ENCODE results near the gene COL4A2. TPM values are rescaled to one million over a fixed set of nuclear protein-coding genes. Genes with fewer than 3 reads are reported as not detected.

Gene COL4A2
- total and polyA plus RNA-seq, 9 donors = 59.5 to 171 (median 136) TPM

DNA sequence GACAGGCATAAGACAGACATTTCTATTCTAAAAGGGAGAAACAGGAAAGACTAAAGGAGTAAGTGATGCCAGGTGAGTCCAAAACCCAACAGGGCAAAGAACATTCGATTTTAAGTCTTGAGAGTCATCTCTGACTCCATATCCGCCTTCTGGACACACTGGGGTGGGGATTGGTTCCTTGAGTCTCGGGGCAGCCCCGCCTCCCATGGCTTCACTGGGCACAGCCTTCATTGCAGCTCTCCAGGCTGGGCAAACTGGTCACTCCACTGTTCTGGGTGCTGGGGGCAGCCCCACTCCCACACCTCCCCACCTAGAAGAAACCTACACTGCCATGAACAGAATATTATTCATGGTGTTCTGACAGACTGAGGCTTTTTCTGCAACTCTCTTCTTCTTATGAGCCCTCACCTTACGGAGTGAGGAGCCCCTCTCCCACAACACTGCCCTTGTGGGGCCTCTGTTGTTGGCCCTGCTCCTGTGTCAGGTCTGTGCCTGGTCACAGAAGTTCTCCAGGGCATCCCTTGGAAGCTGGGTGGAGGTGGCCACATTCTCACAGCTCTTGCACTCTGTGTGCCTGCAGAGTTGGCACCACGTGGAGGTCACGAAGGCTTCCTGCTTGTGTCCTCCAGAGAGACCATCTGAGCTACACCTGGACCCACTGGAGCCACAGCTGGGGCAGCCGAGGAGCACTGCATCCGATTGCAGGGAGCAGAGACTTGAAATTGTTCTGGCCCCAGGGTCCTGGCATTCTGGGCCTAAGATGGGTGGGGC lies 95.4 kb downstream of the COL4A2 start:
- no peak for TF ChIP-seq POLR2A (IDR thresholded peaks at IDR 0.05)
- TF ChIP-seq, protein P1, sequence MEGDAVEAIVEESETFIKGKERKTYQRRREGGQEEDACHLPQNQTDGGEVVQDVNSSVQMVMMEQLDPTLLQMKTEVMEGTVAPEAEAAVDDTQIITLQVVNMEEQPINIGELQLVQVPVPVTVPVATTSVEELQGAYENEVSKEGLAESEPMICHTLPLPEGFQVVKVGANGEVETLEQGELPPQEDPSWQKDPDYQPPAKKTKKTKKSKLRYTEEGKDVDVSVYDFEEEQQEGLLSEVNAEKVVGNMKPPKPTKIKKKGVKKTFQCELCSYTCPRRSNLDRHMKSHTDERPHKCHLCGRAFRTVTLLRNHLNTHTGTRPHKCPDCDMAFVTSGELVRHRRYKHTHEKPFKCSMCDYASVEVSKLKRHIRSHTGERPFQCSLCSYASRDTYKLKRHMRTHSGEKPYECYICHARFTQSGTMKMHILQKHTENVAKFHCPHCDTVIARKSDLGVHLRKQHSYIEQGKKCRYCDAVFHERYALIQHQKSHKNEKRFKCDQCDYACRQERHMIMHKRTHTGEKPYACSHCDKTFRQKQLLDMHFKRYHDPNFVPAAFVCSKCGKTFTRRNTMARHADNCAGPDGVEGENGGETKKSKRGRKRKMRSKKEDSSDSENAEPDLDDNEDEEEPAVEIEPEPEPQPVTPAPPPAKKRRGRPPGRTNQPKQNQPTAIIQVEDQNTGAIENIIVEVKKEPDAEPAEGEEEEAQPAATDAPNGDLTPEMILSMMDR (IDR thresholded peaks at IDR 0.05) = no peak
- TF ChIP-seq EP300 (IDR thresholded peaks at IDR 0.05) = no peak
- H3K27me3 ChIP-seq = no peaks in the 10 kb centered on the region
- WGBS, 3 donors = 95 to 96% (median 95%) methylated on average over 9 of the region's 9 CpGs
- intact Hi-C loops (cut with DNase I) = no loop called here
- H3K4me3 ChIP-seq = no peak overlapping the region
- peaks cover 11% of the 10 kb centered on the region for H3K4me1 ChIP-seq (ENCODE audit: insufficient read depth)
- H3K36me3 ChIP-seq = no peaks in the 10 kb centered on the region
- no peak for DNase-seq
- no peak overlapping the region for H3K27ac ChIP-seq
- no peaks in the 10 kb centered on the region for H3K9me3 ChIP-seq

DNA sequence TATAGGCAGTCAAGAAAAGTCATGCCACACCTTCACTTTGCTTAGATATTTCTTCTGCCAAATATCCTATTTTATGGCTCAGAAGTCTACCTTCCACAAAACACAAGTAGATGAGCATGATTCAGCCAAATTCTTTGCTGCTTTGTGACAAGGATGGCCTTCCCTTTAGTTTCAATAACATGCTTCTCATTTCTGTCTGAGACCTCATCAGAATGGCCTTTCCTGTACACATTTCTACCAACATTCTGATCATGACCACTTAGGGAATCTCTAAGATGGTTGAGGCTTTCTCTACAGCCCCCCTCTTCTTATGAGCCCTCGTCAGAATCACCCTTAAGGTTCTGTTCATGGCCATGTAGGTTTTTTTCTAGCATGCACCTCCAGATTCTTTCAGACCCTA lies 96.2 kb downstream of the COL4A2 start:
- Histone ChIP-seq H3K4me3 (no peak overlapping the region), H3K27ac (no peak overlapping the region), H3K9me3 (no peaks in the 10 kb centered on the region), H3K36me3 (no peaks in the 10 kb centered on the region), H3K27me3 (no peaks in the 10 kb centered on the region), H3K4me1 (ENCODE audit: insufficient read depth) (peaks cover 10% of the 10 kb centered on the region)
- 84 to 98% (median 97%) methylated on average over 1 of the region's 1 CpG for WGBS, 3 donors
- no peak for DNase-seq
- no peak for TF ChIP-seq EP300 (IDR thresholded peaks at IDR 0.05)
- intact Hi-C loops (cut with DNase I) = no loop called here

DNA sequence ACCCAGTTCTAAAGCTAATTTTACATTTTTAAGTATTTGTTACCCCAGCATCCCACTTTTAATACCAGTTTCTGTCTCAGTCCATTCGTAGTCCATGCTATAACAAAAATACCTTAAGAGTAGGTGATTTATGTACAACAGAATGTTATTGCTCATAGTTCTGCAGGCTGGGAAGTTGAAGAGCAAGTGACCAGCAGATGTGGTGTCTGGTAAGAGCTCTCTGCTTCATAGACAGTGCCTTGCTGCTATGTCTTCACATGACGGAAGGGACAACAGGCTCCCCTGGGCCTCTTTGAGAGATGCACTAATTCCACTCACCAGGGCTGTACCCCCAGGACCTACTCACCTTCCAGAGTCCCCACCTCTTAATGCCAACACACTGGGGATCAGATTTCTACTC lies 96.6 kb downstream of the COL4A2 start:
- WGBS, 3 donors = 46 to 73% (median 51%) methylated on average over 2 of the region's 2 CpGs
- no peaks in the 10 kb centered on the region for H3K36me3 ChIP-seq
- TF ChIP-seq POLR2A (IDR thresholded peaks at IDR 0.05) = no peak
- TF ChIP-seq, protein P1 (IDR thresholded peaks at IDR 0.05) = no peak
- no peak for TF ChIP-seq EP300 (IDR thresholded peaks at IDR 0.05)
- H3K4me1 ChIP-seq (ENCODE audit: insufficient read depth) = peaks cover 7% of the 10 kb centered on the region
- H3K27me3 ChIP-seq = no peaks in the 10 kb centered on the region
- intact Hi-C loops (cut with DNase I) = no loop called here
- no peaks in the 10 kb centered on the region for H3K9me3 ChIP-seq
- DNase-seq = no peak
- H3K27ac ChIP-seq = no peak overlapping the region
- no peak overlapping the region for H3K4me3 ChIP-seq

DNA sequence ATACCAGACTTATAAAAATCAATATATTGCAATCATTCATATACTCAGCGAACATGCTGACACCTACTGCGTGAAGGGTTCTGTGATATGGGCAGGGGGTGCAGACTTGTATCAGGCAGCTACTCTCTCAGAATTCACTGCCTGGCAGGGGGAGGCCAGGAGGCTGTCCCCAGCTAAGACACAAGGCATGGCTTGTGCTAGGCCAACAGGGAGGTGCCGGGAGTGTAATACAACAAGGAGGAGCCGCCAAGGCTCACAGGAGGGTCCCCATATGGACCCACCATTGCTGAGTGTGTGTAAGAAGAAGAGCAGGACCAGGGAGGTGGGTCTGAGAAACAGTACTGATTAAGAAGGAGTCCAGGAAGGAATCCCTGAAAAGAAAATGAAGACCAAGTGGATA lies 97.2 kb downstream of the COL4A2 start:
- intact Hi-C loops (cut with DNase I) = no loop called here
- no peak for TF ChIP-seq EP300 (IDR thresholded peaks at IDR 0.05)
- no peak for TF ChIP-seq POLR2A (IDR thresholded peaks at IDR 0.05)
- TF ChIP-seq, protein P1 (IDR thresholded peaks at IDR 0.05) = no peak
- Histone ChIP-seq H3K27me3 (no peaks in the 10 kb centered on the region), H3K36me3 (no peaks in the 10 kb centered on the region), H3K27ac (no peak overlapping the region), H3K4me3 (no peak overlapping the region), H3K9me3 (no peaks in the 10 kb centered on the region), H3K4me1 (ENCODE audit: insufficient read depth) (peaks cover 3% of the 10 kb centered on the region)
- DNase-seq = no peak
- WGBS, 3 donors = 97 to 99% (median 99%) methylated on average over 4 of the region's 4 CpGs

Data from ovary (tissue), 9 donors.